HCT116 (cell line): Measurements from ENCODE around the gene KCNB1. TPM values are rescaled to one million over a fixed set of nuclear protein-coding genes. Genes with fewer than 3 reads are reported as not detected.

Experiments
- ATAC-seq: fragments of 200-7000 bp; cut with Tn5 transposase; 2 replicates; pipeline ENCODE4 v1.9.1; 2020; ENCODE audit warnings: mild to moderate bottlenecking, moderate library complexity
- BruUV-seq: library from RNA; stranded (reverse); fragments of 400-500 nt; replicated peaks from 2 replicates; lab custom pipeline; 2021; lab: Mats Ljungman, UMichigan
- CTCF ChIA-PET: fragments of 300-600 bp; sonication (Branson Sonifier 250); formaldehyde crosslinking; loops from one replicate; lab custom pipeline; 2021; ENCODE audit warnings: antibody characterized with exemption; lab: Charles Lee
- POLR2A ChIA-PET: fragments of 300-600, 350-600 bp; sonication (Branson Sonifier 250); formaldehyde crosslinking; loops from one replicate; lab custom pipeline; 2021; ENCODE audit warnings: antibody characterized with exemption; lab: Charles Lee
- RAD21 ChIA-PET, 2 experiments: fragments of 300-600 bp; sonication (Branson Sonifier 250); formaldehyde crosslinking; loops; one replicate each; lab custom pipeline; 2023; ENCODE audit warnings: low total read pairs in 2 of 2; ENCODE audit not compliant: uncharacterized antibody in 2 of 2, unreplicated experiment in 2 of 2, low non-redundant PET in 1 of 2; lab: Charles Lee
- DNase-seq: peaks from one replicate; pipeline ENCODE4 v3.0.0-alpha.2; 2010; ENCODE audit warnings: low read depth, low spot score
- H2AFZ ChIP-seq: fragments of 200-600 bp; shearing (Covaris generic), sonication (generic); 2 replicates; pipeline ENCODE4 v1.6.1; 2017; ENCODE audit warnings: low read depth, mixed run types, mixed read lengths, antibody characterized with exemption, low read length; ENCODE audit not compliant: poor library complexity, severe bottlenecking
- H3K27ac ChIP-seq: 2 replicates; pipeline ENCODE4 v1.5.1; 2012; ENCODE audit warnings: low read depth, low read length
- H3K27me3 ChIP-seq: fragments of 200-600 bp; sonication (generic); 2 replicates; pipeline ENCODE4 v1.6.1; 2016; ENCODE audit warnings: mixed run types, low read length, mixed read lengths; ENCODE audit not compliant: insufficient read depth
- H3K36me3 ChIP-seq, 2 experiments: fragments of 200-500 bp in 1 of 2; fragments of 200-600 bp in 1 of 2; sonication (Bioruptor generic) in 1 of 2; sonication (generic) in 1 of 2; 2 replicates each; pipeline versions ENCODE4 v1.5.1 to v1.6.1; 2014 to 2016; ENCODE audit warnings: low read length in 2 of 2, inconsistent platforms in 1 of 2, mixed read lengths in 1 of 2, mixed run types in 1 of 2; ENCODE audit not compliant: insufficient read depth in 2 of 2, control insufficient read depth in 1 of 2
- H3K4me1 ChIP-seq, 2 experiments: fragments of 200-600 bp in 1 of 2; sonication (generic) in 1 of 2; 2 replicates each; pipeline versions ENCODE4 v1.5.1 to v1.6.1; 2012 to 2017; ENCODE audit warnings: low read length in 2 of 2, inconsistent platforms in 1 of 2, mild to moderate bottlenecking in 1 of 2, mixed read lengths in 1 of 2, mixed run types in 1 of 2, moderate library complexity in 1 of 2; ENCODE audit not compliant: insufficient read depth in 2 of 2, control insufficient read depth in 1 of 2
- H3K4me2 ChIP-seq: fragments of 200-600 bp; sonication (generic); 2 replicates; pipeline ENCODE4 v1.6.1; 2017; ENCODE audit warnings: mixed run types, low read length, mixed read lengths
- H3K4me3 ChIP-seq, 2 experiments: fragments of 200-600 bp in 1 of 2; sonication (generic) in 1 of 2; replicated peaks in 1 of 2; 2 replicates each; pipeline ENCODE4 v1.5.1; 2011 to 2016; ENCODE audit warnings: low read length in 2 of 2, control low read depth in 1 of 2, low read depth in 1 of 2, mild to moderate bottlenecking in 1 of 2, mixed read lengths in 1 of 2, mixed run types in 1 of 2
- H3K79me2 ChIP-seq: fragments of 200-600 bp; sonication (generic); 2 replicates; pipeline ENCODE4 v1.6.1; 2017; ENCODE audit warnings: mild to moderate bottlenecking, mixed run types, low read length, moderate library complexity, mixed read lengths; ENCODE audit not compliant: insufficient read depth
- H3K9ac ChIP-seq: fragments of 200-600 bp; sonication (generic); 2 replicates; pipeline ENCODE4 v1.6.1; 2016; ENCODE audit warnings: low read length, mixed read lengths
- H3K9me2 ChIP-seq: fragments of 200-600 bp; sonication (generic), shearing (Covaris generic); 2 replicates; pipeline ENCODE4 v1.6.1; 2017; ENCODE audit warnings: mixed run types, mild to moderate bottlenecking, moderate library complexity; ENCODE audit not compliant: insufficient read depth
- H3K9me3 ChIP-seq, 2 experiments: fragments of 200-500 bp in 1 of 2; fragments of 200-600 bp in 1 of 2; sonication (Bioruptor generic) in 1 of 2; sonication (generic) in 1 of 2; 2 replicates each; pipeline ENCODE4 v1.6.1; 2014 to 2017; ENCODE audit warnings: low read length in 2 of 2, mixed read lengths in 2 of 2, inconsistent platforms in 1 of 2, low read depth in 1 of 2, mild to moderate bottlenecking in 1 of 2, mixed run types in 1 of 2, moderate library complexity in 1 of 2; ENCODE audit not compliant: control insufficient read depth in 1 of 2, insufficient read depth in 1 of 2
- H4K20me1 ChIP-seq: fragments of 200-600 bp; sonication (generic), shearing (Covaris generic); 2 replicates; pipeline ENCODE4 v1.6.1; 2017; ENCODE audit warnings: mixed run types, mild to moderate bottlenecking, moderate library complexity; ENCODE audit not compliant: insufficient read depth
- ATF3 ChIP-seq: IDR thresholded peaks from 2 replicates; pipeline ENCODE4 v1.6.1; 2012
- CBX3 ChIP-seq: IDR thresholded peaks from 2 replicates; pipeline ENCODE4 v1.6.1; 2012; ENCODE audit warnings: low read depth
- CEBPB ChIP-seq: IDR thresholded peaks from 2 replicates; pipeline ENCODE4 v1.6.1; 2012; ENCODE audit warnings: low read depth
- ELF1 ChIP-seq: IDR thresholded peaks from 2 replicates; pipeline ENCODE4 v1.6.1; 2012; ENCODE audit warnings: low read depth, borderline replicate concordance
- EZH2phosphoT487 ChIP-seq: fragments of 200-600 bp; IDR thresholded peaks from 2 replicates; pipeline ENCODE4 v1.6.1; 2018; ENCODE audit warnings: antibody characterized with exemption, borderline replicate concordance
- FOSL1 ChIP-seq: IDR thresholded peaks from 2 replicates; pipeline ENCODE4 v1.6.1; 2012; ENCODE audit warnings: low read depth
- JUND ChIP-seq: IDR thresholded peaks from 2 replicates; pipeline ENCODE4 v1.6.1; 2012
- RAD21 ChIP-seq: IDR thresholded peaks from 2 replicates; pipeline ENCODE4 v1.6.1; 2012; ENCODE audit warnings: low read depth, mild to moderate bottlenecking
- REST ChIP-seq: IDR thresholded peaks from 2 replicates; pipeline ENCODE4 v1.6.1; 2012; ENCODE audit warnings: low read depth
- SIN3A ChIP-seq: IDR thresholded peaks from 2 replicates; pipeline ENCODE4 v1.6.1; 2012; ENCODE audit warnings: low read depth
- SP1 ChIP-seq: IDR thresholded peaks from 2 replicates; pipeline ENCODE4 v1.6.1; 2012; ENCODE audit warnings: low read depth
- SRF ChIP-seq: IDR thresholded peaks from 2 replicates; pipeline ENCODE4 v1.6.1; 2012; ENCODE audit warnings: low read depth
- YY1 ChIP-seq: IDR thresholded peaks from 2 replicates; pipeline ENCODE4 v1.6.1; 2011; ENCODE audit warnings: low read length, low read depth, moderate library complexity, mild to moderate bottlenecking; ENCODE audit not compliant: insufficient replicate concordance; ENCODE audit errors: extremely low read depth
- ZBTB33 ChIP-seq: IDR thresholded peaks from 2 replicates; pipeline ENCODE4 v1.6.1; 2011; ENCODE audit warnings: mild to moderate bottlenecking, low read length, moderate library complexity; ENCODE audit not compliant: insufficient replicate concordance; ENCODE audit errors: extremely low read depth
- ZFX ChIP-seq: fragments of 450-650 bp; IDR thresholded peaks from 2 replicates; pipeline ENCODE4 v1.6.1; 2017
- intact Hi-C: fragments of 100-400 bp; cut with micrococcal nuclease; formaldehyde crosslinking; loops from 2 replicates; pipeline ENCODE4 v1.10.0; 2022
- total RNA-seq: library from RNA; stranded (reverse); gene quantifications from one replicate; pipeline ENCODE4 v1.2.1, GENCODE V29; 2021; ENCODE audit not compliant: unreplicated experiment
- TF ChIP-seq, protein P1 (sequence below), 3 experiments: fragments of 200-600 bp in 1 of 3; sonication (generic) in 1 of 3; IDR thresholded peaks in 2 of 3; conservative IDR thresholded peaks in 1 of 3; 2 replicates each; pipeline ENCODE4 v1.5.1; 2012 to 2017; ENCODE audit warnings: low read depth in 2 of 3, low read length in 2 of 3, antibody characterized with exemption in 1 of 3, borderline replicate concordance in 1 of 3, control low read depth in 1 of 3, mild to moderate bottlenecking in 1 of 3, mixed read lengths in 1 of 3, mixed run types in 1 of 3, moderate library complexity in 1 of 3; ENCODE audit not compliant: insufficient read depth in 1 of 3
- TF ChIP-seq, protein P2 (sequence below): IDR thresholded peaks from 2 replicates; pipeline ENCODE4 v1.6.1; 2012

The KCNB1 gene
- total RNA-seq, 1 experiment from 2014 or later = 0.79 TPM

GRCh38 chr20:49446808-49447207 is 35.7 kb downstream of the KCNB1 start:
- H3K9me2 ChIP-seq = no peaks in the 10 kb centered on the region
- H3K79me2 ChIP-seq = no peaks in the 10 kb centered on the region
- RAD21 ChIA-PET = no interaction called here
- ATAC-seq = no peak
- no peaks in the 10 kb centered on the region for H4K20me1 ChIP-seq
- peaks cover 0 to 6% of the 10 kb centered on the region in 2 experiments; a peak in 2 of 4 replicates for H3K4me1 ChIP-seq
- intact Hi-C loops = no loop called here
- no peak overlapping the region for H3K9ac ChIP-seq
- H3K4me2 ChIP-seq = no peak overlapping the region
- H3K36me3 ChIP-seq = no peaks in the 10 kb centered on the region
- no peak overlapping the region for H3K4me3 ChIP-seq
- H2AFZ ChIP-seq = no peak overlapping the region
- BruUV-seq = no TSS peak
- DNase-seq = no peak
- no peak overlapping the region for H3K27ac ChIP-seq
- H3K9me3 ChIP-seq = no peaks in the 10 kb centered on the region
- CTCF ChIA-PET = no interaction called here
- H3K27me3 ChIP-seq = no peaks in the 10 kb centered on the region
- no peak for TF ChIP-seq SRF
- no peak for TF ChIP-seq FOSL1
- TF ChIP-seq CBX3 = no peak
- no peak for TF ChIP-seq ELF1
- no peak for TF ChIP-seq ATF3
- TF ChIP-seq CEBPB = no peak
- TF ChIP-seq, protein P1, sequence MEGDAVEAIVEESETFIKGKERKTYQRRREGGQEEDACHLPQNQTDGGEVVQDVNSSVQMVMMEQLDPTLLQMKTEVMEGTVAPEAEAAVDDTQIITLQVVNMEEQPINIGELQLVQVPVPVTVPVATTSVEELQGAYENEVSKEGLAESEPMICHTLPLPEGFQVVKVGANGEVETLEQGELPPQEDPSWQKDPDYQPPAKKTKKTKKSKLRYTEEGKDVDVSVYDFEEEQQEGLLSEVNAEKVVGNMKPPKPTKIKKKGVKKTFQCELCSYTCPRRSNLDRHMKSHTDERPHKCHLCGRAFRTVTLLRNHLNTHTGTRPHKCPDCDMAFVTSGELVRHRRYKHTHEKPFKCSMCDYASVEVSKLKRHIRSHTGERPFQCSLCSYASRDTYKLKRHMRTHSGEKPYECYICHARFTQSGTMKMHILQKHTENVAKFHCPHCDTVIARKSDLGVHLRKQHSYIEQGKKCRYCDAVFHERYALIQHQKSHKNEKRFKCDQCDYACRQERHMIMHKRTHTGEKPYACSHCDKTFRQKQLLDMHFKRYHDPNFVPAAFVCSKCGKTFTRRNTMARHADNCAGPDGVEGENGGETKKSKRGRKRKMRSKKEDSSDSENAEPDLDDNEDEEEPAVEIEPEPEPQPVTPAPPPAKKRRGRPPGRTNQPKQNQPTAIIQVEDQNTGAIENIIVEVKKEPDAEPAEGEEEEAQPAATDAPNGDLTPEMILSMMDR (IDR thresholded peaks at IDR 0.05 in 2 of 3, conservative IDR thresholded peaks at IDR 0.05 in 1 of 3; ENCODE audit: borderline replicate concordance in 1 of 3, insufficient read depth in 1 of 3, low read depth in 2 of 3, low read length in 2 of 3) = no peak
- TF ChIP-seq RAD21 = no peak
- no peak for TF ChIP-seq ZBTB33
- no peak for TF ChIP-seq ZFX
- TF ChIP-seq SIN3A = no peak
- TF ChIP-seq, protein P2, sequence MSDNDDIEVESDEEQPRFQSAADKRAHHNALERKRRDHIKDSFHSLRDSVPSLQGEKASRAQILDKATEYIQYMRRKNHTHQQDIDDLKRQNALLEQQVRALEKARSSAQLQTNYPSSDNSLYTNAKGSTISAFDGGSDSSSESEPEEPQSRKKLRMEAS = no peak
- TF ChIP-seq YY1 = no peak
- TF ChIP-seq EZH2phosphoT487 = no peak
- no peak for TF ChIP-seq SP1
- no peak for TF ChIP-seq REST
- no peak for TF ChIP-seq JUND
- TF ChIP-seq, all 23 proteins: peak for 0
- POLR2A ChIA-PET = no interaction called here
